Umbilical cord (tissue), 2 donors: ENCODE results near the gene DCAKD. TPM values are rescaled to one million over a fixed set of nuclear protein-coding genes. Genes with fewer than 3 reads are reported as not detected.
"Not testable (repeated sequence)": the region's sequence is repeated elsewhere in the genome, so short reads cannot be mapped to it uniquely, and the experiment has no call there.

Experiments used
- DNase-seq: peaks from one replicate; pipeline ENCODE4 v3.0.0-alpha.2; 2015; ENCODE audit warnings: low spot score
- total RNA-seq: library from RNA; depleted of rRNA; stranded (reverse); fragments of >200 nt; gene quantifications from one replicate; pipeline ENCODE4 v1.2.3, GENCODE V29; 2014; ENCODE audit warnings: low replicate concordance; ENCODE audit not compliant: insufficient read depth

Gene DCAKD
- total RNA-seq, 1 donor from 2014 or later: 14.9 TPM

DNA sequence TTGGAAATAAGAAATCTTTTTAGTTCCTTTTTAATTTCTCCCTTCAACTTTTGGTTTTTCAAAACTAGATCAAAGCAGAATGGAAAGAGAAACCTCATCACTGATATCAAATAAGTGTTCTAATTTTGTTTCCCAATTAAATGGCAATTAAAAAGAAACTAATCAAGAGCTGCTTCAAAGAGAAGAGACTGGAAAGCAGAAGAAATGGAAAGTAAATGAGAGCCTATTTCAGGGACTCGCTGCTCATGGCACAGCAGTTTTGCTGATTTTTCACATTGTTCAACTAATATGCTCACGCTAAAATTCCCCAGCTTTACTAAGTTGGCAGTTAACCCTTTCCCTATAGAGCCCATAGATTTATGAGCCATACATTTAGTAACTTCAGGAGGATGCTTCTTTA lies 16.2 kb upstream of the DCAKD start:
- no peak for DNase-seq

GRCh38 chr17:45063198-45063597 lies 11.8 kb upstream of the DCAKD start:
- no peak for DNase-seq

DNA sequence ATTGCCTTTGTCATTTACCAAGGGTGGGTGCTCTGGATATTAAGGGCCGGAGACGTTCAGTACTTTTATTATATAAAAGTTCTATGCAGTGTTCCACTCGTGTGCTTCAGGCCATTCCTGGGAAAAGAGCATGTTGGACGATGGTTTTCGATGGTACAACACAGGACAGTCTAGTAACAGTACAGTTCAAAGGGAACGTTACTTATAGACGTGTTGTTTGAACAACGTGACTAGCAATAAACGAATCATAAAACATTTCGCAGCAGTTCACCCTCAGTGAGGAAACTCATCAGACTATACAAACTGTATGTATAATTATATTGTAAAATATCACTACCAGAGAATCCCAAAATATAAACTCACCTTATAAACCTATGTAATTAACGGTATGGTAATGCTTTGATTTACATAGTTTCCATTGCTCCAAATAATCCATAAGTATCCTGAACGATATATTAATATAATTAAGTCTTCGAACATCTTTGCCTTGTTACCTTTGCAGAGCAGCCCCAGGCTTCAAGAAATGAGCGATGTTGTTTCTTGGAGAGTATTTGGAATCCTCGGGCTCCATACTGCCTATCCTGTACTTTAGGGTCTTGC lies 10.3 kb upstream of the DCAKD start:
- DNase-seq: no peak

DNA sequence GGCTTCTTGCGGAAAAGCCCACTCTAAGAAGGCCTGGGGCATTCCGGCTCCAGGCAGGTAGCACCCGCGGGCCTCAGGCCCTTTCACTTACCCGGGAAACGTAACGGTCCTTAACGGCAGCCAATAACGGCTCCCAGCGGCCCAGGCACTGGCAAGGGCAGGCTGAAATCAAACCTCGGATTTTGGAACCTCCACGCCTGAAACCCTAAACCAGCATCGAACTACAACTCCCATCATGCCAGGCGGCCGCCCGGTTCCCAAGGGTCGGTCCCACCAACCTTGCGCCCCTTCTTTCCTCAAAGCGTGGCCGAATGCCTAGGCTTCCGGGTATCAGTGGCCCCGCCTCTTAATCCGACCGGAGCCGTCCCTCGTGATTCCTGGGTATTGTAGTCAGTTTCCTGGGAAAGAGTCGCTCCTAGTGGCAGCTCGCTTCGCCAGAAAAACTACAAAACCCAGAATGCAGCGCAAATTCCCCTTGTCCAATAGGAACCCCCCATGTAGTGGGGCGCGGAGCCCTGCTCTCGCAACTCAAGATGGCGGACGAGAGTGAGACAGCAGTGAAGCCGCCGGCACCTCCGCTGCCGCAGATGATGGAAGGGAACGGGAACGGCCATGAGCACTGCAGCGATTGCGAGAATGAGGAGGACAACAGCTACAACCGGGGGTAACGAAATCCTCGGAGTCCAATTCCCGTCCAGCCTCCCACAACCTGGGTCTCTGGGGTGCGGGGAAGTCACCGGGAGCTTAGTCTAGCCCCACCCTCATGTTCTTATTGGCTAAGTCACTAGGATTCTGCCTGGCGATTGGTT lies 9.6 kb upstream of the DCAKD start, which contains the start of gene NMT1:
Gene NMT1, plus strand, starts transcription at position 521 of the 809 bp plus-strand sequence. Its CDS starts 13 bp downstream, at position 534.
- peak; percentile 100 for DNase-seq

GRCh38 chr17:45060382-45060796 lies 9.0 kb upstream of the DCAKD start:
- no peak for DNase-seq

DNA sequence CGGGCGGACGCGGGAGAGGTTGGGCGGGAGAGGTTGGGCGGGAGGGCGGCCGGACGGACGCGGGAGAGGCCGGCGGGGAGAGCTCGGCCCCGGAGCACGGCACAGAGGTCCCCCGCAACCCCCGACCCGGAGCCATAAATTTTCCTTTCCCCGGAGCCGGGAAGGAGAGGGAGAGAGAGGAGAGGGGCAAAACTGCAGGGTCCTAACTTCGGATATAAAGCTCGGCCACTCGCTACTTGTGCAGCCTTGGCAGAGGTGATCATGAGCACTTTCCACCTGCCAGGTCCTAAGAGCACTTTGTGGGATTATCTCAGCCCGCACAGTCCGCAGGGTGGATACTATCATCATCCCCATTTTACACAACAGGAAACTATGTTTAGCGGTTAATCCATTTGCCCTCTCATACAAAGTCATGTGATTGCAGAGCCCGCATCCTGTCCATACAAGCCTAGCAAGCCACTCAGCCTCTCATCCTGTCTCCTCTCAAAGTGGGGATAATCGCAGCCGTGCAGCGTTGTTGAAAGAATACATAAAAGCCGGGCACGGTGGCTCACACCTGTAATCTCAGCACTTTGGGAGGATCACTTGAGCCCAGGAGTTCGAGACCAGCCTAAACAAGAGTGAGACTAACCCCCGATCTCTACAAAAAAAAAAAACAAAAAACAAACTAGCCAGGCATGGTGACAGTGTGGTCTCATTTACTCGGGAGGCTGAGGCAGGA lies 780 bp upstream of the DCAKD start:
- peak; percentile 33 for DNase-seq

- DNase-seq: not testable (repeated sequence)
Measured at GRCh38 chr17:45051720-45052051, 254 bp upstream of the DCAKD start.

DNA sequence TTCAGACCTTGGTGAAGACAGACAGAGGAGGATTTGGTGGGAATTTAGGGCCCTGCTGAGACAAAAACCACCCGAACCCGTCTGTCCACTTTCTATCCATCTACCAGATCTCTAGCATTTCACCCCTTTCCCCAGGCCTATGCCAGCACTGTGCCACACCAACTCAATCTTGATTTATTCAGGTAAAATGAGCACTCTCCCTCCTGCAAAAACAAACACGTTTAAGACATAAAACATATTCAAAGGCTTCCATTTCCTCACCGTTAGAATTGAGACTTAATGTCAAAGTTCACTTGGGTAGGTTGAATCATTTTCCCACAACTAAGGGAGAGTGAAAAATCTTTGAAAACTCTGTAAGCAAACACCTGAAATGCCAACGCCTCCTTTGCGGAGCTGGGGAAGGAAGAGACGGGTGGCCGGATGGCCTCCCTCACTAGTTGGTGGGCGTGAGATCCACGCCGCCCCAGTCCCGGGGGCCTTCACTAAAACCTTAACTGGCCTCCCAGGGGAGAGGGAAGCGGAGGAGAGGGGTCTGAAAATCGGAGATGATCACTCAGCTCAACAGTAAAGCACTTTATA lies 862 bp downstream of the DCAKD start:
- peak; percentile 54 for DNase-seq

DNA sequence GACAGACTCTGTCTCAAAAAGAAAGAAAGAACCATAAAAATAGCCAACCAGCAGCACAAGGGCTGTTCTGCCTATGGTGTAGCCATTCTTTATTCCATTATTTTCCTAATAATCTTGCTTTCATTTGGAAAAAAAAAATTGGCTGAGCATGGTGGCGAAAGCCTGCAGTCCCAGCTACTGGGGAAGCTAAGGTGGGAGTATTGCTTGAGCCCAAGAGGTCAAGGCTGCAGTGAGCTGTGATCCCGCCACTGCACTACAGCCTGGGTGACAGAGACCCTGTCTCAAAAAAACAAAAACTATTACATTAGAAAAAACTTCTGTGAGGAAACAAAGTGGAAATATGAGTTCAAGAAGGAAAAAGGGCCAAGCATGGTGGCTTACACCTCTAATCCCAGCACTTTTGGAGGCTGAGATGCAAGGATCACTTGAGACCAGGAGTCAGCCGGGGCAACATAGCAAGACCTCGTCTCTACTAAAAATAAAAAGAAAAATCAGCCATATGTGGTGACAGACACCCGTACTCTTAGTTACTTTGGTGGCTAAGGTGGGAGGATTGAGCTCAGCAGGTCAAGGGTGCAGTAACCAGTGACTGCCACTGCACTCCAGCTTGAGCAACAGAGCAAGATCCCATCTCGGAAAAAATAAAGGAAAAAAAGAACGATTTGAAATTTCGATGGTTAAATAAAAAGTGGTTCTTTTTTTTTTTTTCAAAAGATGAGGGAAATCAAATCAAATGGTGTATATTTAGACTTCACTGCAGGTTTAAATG lies 2.5 kb downstream of the DCAKD start:
- no peak for DNase-seq

GRCh38 chr17:45046537-45047125 lies 4.8 kb downstream of the DCAKD start:
- DNase-seq: no peak

DNA sequence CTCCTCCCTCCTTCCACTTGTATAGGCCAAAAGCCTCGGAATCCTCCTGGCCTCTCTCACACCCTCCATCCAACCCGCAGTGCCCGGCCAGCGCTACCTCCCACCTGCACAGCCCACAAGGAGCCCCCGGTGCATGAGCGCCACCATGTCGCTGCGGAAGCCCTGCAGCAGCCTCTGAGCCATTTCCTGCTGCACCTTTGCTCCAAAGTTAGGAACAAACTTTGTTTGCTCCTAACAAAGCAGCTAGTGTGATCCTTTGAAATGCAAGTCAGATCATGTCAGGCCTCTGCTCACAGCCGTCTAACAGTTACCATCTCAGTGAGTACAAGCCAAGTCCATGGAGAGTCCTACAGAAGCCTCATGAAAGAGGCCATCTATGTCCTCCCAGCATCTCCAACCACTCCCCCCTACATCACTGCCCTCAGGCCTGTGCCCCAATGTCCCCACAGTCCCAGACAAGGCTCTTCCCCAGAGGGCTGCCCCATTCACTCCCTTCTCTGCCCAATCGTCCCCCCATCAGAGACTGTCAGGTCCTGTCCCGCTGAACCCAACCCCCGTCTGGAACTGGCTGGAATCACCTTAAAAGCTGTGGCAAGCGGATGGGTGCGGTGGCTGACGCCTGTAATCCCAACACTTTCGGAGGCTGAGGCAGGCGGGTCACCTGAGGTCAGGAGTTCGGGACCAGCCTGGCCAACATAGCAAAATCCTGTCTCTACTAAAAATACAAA lies 7.5 kb downstream of the DCAKD start:
- DNase-seq: no peak

DNA sequence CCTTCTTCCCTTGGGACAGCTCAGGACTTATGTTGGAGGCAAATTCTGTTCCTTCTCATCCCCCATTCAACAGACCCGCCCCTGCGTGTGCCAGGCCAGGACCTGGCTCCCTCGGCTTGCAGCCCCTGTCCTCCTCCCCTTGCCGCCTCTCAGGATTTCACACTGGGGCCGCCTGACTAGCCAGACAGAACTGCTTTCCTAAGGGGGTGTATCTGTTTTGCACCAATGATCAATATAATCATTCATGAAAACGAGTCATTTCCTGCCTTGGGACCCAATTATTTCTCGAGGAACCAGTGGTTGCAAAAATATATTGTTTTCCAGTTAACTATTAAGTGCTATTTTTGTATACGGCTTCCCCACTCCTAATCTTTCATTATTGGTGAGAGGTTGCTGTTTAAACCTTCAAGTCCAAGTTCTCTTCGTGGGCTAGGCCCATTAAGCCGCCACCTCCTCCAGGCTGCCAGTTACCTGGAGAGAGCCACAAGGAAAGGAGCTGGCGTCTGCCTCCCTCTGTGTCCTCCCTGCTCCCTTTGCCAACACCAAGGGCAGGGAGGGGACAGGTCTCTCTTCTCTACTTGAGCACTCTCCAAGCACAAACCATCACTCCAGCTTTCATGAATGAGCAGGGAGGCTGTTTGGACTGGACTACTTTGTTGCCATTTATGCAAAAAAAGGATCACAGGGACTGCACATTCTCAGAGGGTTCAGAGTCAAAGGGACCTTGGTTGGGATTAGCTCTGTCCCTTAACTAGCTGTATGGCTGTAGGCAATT lies 8.9 kb downstream of the DCAKD start:
- no peak for DNase-seq

DNA sequence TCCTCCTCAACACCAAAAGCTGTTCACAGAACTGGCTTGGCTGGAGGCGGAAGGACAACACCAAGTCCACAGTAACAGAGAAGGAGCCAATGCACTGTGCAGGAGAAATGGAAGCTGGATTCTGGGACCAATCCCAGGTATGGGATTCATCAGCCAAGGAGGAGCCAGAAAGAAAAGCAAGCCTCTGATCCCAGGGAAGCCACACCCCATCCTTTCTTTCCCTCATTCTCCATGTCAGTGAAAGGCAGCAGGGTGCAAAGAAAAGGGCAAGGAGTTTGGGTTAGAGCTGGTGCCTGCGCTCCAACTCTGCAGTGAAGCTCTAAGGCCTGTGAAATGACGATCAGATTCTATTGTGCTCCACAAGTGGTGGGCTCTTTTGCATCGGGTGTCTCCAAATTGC lies 11.0 kb downstream of the DCAKD start:
- no peak for DNase-seq

DNA sequence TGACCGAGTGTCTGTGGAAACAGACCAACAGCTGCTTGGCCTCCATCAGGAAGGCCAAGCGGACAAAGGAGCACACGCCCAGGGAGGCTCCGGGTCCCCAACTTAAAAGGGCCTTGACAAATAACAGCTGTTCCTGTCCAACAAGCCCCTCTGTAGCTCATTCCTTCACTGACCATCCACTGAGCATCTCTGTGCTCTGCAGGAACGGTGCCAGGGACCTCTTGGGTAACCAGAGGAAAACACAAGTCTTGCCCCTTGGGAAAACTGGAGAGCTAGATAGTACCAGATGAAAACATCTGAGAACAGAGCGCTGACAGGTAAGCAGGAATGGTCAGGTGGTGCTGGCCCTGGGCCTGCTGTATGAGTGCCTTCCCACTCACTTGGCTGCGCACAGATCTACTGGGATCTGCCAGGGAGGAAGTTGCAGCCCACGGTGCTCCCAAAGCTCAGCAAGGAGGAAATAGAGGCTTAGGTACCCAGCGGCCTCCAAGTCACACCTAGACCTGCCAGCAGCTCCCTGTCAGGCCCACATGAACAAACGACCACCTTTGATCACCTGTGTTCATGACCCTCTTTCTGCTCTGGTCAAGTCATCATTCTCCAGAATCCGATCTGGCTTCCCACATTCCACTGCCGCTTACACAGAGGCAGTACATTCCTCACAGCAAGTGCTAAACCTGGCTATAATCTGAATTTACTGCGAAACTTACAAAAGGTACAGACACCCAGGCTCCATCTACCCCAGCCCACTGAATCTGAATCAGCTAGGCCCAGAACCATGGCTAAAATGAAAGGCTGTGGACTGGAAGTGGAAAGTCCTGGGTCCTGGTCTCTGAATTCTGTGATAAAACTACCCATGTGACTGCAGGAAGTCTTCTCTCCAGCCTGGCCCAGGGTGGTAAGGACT lies 12.5 kb downstream of the DCAKD start:
- no peak for DNase-seq

DNA sequence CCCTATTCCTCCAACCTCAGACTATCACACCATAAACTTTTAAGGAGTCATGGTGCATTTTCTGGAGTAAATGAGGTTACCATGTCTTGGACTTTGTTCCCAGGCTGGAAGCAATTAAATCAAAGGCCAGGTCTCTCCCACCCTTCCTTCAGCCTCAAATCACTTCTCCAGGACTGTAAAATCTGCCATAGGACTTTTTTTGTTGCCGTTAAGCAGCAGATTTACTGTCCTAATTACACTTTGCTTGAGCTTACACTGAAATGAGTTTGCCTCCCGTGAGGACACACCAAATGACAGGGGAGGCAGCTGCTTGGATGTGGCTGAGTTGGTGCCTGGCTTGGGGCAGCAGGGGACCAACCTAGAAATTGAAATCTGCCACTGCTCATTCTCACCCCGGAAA lies 14.7 kb downstream of the DCAKD start:
- no peak for DNase-seq

GRCh38 chr17:45035848-45036247 lies 15.6 kb downstream of the DCAKD start:
- DNase-seq: no peak

- DNase-seq: no peak
Measured at GRCh38 chr17:45034599-45034998, 16.8 kb downstream of the DCAKD start.

DNA sequence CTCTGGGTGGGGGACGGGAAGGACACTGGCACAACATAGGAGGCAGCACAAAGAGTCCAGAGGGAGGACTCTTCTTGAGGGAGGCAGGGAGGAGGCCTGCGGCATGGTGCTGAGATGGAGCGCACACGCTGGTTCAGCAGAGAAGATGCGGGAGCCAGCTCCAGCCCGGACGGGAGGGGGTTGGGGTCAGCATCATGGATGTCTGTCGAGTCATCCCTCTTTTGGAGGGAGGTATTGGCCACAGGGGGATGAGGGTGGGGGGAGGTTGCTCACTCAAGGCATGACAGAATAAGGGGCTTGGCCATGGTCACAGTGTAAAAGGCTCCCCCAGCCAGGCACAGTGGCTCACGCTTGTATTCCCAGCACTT lies 19.3 kb downstream of the DCAKD start:
- DNase-seq: no peak
